GM18861 (cell line): Measurements from ENCODE around the gene CHRND.
"Not testable (repeated sequence)": the region's sequence is repeated elsewhere in the genome, so short reads cannot be mapped to it uniquely, and the experiment has no call there.

Experiments used
- ATAC-seq: cut with Tn5 transposase; IDR thresholded peaks from one replicate; pipeline ENCODE4 v1.9.1; 2021; ENCODE audit not compliant: unreplicated experiment

The CHRND gene

DNA sequence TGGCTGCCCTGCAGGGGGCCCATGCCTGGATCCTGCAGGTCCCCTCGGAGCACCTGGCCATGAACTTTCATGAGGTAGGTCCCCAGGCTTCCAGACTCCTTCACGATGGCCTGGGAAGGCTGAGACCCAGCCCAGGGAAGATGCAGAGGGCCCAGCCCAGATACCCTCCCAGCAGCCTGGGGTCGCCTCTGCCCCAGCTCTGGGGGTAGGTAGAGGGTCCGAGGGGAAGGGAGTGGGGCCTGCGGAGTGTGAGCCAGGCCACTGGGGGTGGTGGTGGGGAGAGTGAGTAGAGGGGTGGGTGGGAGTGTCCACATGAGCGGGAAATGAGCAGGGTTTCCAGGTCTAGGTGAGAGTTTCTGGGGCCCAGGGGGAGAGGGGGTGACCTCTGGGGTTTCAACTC, 1.2 kb upstream of the CHRND start:
- ATAC-seq, result no peak

DNA sequence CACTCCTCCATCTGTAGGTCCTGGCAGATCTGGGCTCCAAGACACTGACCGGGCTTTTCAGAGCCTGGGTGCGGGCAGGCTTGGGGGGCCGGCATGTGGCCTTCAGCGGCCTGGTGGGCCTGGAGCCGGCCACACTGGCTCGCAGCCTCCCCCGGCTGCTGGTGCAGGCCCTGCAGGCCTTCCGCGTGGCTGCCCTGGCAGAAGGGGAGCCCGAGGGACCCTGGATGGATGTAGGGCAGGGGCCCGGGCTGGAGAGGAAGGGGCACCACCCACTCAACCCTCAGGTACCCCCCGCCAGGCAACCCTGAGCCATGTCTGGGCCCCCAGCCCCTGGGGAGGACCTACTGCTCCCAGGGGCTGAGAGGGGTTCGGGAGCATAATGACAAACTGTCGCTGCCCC, 761 bp upstream of the CHRND start:
- no peak for ATAC-seq

DNA sequence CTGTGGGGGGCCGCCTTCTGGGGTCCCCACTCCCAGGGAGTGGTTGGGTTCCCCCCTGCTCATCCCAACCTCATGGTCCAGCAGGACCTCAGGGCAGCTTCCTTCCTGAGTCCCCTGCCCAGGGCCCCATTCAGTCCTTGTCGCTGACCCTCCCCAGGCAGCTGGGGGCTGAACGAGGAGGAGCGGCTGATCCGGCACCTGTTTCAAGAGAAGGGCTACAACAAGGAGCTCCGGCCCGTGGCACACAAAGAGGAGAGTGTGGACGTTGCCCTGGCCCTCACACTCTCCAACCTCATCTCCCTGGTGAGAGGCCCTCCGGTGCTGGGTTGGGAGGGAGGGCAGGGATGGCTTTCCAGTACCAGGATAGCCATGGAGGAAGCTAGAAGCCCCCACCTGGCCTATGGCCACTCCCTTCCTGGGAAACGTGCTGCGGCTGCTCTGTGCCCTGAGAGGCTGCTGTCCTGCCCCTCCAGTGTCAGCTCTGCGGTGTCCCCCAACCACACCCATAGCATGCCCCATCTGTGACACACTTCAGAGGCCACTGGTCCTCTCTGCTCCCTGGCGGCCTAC, 497 bp downstream of the CHRND start:
- no peak for ATAC-seq

DNA sequence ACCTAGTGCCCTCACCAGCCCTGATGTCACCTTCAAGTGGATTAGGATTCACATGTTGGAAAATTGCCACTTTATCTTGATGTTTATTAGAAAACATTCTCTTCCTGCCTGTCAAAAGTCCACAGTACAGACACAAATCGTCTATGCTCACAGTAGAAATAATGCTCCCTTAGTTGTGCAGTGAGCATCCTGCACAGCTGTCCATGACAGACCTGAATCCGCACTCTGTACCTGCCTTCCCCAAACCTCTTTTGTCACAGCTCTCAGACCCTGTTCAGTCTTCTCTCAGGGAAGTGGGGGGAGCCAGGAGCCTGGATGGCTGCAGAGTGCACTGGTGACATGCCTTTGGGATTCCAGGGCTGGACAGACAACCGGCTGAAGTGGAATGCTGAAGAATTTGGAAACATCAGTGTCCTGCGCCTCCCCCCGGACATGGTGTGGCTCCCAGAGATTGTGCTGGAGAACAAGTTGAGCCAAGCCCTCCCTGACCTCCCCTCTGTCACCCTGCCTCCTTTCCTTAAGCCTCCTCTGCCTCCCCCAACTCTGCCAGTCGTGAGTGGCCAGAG, 2.0 kb downstream of the CHRND start:
- ATAC-seq, result no peak

DNA sequence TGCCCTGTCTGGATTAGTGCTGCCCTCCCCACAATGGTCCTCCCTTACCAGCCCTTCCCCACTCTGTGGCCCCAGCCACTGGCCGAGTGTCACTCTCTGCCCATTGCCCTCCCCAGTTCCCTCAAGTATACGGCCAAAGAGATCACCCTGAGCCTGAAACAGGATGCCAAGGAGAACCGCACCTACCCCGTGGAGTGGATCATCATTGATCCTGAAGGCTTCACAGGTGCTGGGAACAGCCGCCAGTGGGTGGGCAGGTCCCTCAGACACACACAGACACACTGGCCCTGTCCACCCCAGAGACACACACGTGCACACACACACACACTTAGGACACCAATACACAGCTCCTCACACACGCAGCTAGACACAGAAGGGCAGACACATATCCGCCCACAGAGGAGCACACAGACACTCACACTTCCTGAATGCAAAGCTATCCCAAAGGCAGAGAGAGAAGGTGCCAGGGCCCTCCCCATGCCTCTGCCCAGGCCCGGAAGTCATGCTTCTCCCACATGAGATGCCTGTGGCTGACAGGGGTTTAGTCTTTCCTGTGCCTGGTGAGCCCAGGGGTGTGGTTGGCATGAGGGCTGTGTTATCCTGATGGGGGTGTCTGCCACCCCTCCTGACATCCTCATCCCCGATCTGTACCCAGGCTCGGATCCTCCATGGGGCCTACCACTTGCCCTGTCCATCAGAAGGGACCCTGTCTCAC, 2.9 kb downstream of the CHRND start:
- ATAC-seq, result no peak

DNA sequence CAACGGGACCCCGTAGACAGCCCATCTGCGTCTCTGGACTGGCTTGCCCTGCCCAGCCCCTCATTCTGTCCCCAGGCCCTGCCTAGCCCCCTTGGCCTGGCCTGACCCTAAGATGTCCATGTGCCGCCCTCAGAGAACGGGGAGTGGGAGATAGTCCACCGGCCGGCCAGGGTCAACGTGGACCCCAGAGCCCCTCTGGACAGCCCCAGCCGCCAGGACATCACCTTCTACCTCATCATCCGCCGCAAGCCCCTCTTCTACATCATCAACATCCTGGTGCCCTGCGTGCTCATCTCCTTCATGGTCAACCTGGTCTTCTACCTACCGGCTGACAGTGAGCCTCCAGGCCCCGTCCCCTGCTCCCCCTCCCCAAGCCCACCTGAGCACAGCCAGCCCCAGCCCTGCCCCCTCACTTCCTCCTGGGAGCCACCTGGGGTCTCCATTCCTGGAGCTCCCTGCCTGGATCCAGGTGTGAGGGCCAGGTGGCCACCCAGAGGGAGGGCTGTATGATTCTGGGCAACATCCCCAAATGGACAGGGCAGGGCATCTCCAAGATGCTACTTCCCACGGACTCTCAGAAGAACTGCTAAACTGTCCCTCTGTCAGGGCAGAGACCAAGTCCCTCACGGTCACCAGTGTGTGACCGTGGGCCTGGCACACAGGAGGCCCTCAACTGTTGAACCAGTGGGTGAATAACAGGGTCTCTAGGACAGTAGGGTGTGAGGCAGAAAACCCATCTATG, 4.0 kb downstream of the CHRND start:
- ATAC-seq, result no peak

DNA sequence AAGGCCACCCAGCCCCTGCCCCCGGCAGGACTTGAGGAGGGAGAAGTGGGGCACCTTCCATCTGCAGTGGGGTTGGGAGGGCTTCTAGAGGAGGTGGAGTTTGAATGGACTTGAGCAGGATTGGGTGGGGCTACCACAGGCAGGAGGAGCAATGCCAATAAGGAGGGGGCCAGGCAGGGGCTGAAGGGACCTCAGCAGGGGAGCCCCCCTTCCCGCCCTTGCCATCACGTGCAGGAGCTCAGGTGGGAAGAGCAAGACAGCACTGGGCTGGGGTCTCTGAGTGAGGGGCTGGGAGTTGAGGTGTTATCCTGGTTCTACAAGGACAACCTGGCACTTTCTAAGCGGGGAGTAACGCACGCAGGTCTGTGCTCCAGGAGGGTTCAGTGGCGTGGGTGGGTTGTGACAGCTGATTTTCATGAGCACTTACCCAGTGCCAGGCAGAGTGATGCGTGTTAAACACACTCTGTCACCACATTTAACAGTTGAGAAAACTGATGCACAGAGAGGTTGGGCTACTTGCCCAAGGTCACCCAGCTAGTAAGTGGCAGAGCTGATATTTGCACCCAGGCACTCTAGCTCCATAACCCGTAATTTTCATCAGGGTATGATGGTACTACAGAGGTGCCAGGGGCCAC, 4.8 kb downstream of the CHRND start:
- ATAC-seq, result no peak

DNA sequence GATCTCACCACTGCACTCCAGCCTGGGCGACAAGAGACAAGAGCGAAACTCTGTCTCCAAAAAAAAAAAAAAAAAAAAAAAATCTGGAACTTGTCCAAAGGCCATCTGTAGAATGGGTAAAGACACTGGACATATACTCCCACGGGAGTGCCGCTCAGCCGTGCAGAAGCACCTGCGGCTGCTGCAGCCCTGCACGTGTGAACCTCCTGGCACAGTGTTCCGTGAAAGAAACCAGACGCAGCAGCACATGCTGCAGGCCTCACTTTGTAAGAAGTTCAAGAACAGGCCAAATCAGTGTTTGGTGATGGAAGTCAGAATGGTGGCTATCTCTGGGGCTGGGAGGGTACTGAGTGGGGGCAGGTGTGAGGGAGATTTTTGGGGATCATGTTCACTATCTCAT, 6.5 kb downstream of the CHRND start:
- no peak for ATAC-seq

DNA sequence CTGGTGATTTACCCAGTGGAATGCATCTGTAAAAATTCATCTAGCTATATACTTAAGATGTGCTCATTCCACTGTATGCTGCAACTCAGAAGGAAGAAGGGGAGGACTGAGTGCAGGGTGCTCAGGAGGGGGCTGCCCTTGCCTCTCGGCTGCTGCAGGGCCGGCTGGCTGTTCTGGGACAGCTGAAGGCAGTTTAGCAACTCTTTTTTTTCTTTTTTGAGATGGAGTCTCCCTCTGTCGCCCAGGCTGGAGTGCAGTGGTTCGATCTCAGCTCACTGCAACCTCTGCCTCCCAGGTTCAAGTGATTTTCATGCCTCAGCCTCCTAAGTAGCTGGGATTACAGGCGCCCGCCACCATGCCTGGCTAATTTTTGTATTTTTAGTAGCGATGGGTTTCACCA, 6.9 kb downstream of the CHRND start:
- not testable (repeated sequence) for ATAC-seq

DNA sequence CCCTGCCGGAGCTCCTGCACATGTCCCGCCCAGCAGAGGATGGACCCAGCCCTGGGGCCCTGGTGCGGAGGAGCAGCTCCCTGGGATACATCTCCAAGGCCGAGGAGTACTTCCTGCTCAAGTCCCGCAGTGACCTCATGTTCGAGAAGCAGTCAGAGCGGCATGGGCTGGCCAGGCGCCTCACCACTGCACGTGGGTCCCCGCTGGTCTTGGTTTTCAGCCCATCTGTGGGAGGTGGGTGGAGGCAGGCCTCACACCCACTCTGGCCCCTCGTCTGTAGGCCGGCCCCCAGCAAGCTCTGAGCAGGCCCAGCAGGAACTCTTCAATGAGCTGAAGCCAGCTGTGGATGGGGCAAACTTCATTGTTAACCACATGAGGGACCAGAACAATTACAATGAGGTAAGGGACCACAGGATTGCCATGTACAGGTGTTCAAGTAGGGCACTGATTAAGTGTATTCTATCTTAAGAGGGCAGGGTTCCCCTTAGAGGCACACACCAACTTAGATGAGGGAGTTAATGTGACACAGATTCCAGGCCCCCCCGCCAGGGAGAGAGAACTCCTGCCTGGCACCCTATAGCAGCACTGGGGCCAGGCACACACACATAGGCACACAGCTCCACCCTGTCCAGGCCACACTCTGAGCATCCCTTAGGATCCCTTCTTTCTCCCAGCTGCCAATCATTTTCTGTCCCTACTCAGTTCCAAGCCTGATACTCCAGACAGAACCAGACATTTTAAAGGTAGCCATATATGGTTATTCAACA, 8.2 kb downstream of the CHRND start:
- ATAC-seq, result no peak

DNA sequence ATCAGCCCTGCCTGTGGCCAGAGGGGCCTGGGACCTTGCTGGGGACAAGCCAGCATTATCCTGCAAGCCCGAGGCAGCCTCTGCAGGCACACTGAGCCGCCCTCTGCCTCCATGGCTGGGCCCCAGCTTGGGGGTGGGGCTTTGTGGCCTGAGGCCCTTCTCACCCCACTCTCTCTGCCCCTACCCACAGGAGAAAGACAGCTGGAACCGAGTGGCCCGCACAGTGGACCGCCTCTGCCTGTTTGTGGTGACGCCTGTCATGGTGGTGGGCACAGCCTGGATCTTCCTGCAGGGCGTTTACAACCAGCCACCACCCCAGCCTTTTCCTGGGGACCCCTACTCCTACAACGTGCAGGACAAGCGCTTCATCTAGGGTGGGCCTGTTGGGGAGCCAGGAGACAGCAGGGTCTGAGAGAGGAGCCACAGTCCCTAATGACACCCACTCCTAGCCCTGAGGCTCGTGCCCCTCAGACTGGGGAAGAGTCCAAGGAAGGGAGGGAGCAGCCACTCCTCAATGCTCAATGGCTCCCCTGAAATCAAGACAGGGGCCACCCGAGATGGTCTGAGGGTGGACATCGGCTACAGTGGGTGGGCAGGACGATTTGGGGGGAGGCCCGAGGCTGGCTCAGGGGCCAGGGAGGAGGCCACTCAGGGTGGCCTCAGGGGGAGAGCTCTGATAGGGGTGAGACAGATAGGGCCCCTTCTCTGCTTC, 9.1 kb downstream of the CHRND start:
- no peak for ATAC-seq

DNA sequence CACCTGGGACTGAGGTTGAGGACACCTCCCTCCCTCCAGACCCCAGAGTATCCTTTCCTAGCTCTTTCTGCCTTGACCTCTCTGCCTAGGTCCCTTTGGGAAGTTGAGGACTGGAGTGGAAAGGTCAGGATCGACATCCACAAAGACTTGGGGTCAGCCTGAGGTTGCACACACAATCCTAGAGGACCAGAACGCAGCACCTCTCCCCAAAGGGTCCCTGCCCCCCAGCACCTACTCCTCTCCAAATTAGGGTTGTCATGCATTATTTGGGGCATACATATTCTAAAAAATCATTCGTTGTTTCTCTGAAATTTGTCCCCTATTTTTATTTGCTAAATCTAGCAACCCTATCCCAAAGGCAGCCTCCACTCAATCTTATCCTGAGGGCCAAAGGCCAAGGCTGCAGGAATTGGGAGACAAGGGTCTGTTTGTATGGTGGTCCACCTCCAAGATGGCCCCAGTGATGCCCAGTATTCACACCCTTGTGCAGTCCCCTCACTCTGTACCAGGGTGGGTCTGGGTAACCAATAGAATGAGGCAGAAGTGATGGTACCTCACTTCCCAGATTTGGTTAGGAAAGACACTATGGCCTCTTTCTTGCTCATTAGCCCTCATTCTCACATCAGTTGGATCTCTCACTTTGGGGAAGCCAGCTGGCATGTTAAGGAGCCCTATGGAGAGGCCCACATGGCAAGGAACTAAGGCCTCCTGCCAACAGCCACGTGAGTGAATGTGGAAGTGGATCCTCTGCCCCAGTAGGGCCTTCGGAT, 10.0 kb downstream of the CHRND start:
- ATAC-seq, result no peak

DNA sequence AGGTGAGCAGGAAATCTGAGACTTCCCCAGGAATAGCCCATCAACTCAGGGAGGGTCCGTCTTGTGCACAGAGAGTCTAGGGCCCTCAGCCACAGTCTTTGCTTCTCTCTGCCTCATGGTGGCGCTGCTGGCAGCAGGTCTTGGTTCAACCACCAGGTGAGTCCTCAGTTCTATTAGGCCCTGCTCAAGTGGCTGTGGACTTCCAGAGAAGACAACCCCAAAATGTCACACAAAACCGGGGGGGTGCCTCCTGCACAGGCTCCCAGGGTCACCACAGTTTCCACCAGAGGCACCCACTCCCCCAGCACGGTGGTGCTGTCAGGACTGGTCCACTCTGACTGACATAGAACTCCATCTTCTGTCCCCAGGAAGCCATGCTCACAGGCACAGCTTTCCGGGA, 11.1 kb downstream of the CHRND start:
- no peak for ATAC-seq

DNA sequence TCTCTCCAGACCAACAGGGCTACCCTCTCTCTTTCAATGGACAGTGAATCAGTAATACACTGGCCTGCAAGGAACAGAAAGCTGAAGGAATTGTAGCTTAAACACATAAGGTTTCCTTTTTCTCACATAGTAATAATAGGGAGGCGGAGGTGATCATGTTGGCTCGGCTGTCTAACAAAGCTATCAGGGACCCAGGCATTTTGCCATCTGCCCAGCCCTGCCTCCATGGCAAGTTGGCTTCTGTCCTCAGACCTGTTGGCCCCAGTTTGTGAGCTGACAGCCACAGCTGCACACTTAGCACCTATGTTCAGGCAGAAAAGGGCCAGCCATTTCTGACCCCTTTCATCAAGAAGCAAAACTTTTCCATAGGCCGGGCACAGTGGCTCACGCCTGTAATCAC, 11.5 kb downstream of the CHRND start:
- ATAC-seq, result no peak

DNA sequence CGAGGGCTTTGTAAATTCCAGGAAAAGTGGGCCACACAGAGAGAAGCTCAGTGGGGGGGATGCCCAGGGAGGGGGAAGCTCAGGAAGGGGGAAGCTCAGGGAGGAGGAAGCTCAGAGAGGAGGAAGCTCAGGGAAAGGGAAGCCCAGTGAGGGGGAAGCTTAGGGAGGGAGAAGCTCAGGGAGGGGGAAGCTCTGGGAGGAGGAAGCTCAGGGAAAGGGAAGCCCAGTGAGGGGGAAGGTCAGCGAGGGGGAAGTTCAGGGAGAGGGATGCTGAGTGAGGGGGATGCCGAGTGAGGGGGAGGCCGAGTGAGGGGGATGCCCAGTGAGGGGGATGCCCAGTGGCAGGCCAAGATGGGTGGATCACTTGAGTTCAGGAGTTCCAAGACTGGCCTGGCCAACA, 12.7 kb downstream of the CHRND start:
- no peak for ATAC-seq

DNA sequence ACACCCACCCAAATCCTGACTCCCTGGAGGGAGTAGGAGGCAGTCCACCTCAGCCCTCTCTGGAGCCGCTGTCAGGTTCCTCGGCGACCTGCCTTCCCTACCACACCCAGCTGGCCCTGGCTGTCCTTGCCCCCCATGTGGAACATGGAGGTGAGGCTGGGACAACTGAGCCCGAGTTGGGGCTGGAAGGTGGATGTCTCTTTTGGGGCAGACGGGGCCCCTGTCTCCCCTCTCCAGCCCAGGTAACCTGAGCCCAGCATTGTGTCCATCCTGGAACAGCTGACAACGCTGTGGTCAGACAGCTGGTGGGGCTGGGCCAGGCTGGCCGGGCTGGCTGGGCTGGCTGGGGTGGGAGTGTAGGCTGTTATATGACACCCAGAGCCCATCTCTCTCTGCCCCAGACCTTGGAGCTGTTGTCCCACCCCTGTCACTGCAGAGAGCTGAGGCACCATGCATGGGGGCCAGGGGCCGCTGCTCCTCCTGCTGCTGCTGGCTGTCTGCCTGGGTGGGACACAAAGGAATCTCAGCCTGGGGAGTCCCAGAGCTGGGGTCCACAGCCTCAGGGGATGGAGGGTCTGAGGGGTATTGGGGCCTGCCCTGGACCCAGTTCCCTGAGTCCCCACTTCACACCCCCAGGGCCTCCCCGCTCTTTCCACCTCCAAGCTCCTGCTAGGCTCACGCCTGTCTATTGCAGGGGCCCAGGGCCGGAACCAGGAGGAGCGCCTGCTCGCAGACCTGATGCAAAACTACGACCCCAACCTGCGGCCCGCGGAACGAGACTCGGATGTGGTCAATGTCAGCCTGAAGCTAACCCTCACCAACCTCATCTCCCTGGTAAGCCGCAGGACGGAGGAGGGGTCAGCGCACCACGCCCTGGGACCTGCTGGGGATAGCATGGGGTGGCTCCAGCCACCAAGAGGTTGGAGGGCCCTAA, 13.6 kb downstream of the CHRND start, which contains the start of gene CHRNG:
TSS of gene CHRNG (plus strand) at position 395 of the 934 bp plus-strand sequence. CDS start at position 451, 56 bp downstream.
- no peak for ATAC-seq

DNA sequence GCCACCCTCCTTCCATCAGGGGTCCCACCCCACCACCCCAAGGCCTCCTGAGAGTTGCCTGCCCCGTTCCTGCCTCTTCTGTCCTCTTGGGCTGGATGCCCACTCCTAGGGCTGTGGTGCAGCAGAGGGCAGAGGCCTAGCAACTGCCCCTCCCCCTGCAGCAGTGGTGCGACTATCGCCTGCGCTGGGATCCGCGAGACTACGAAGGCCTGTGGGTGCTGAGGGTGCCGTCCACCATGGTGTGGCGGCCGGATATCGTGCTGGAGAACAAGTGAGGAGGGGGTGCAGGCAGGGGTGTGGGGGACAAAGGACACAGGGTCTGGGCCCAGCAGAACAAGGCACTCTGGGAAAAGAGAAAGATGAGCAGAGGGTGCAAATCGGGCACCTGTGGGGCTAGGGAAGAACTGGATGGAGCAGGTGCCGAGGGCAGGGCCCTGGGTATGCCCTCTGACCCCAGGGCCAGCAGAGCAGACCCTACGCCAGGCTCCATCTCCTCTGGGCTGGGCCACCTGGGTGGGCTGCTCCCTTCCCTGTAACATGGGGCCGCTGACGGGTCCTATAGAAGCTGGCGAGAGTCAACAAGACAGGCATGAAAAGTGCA, 14.6 kb downstream of the CHRND start:
- no peak for ATAC-seq
